ENCODE measurements around the gene PJVK. TPM values are rescaled to one million over a fixed set of nuclear protein-coding genes. Genes with fewer than 3 reads are reported as not detected.
"Not testable (repeated sequence)": the region's sequence is repeated elsewhere in the genome, so short reads cannot be mapped to it uniquely, and the experiment has no call there.

The PJVK gene
- total and polyA plus RNA-seq, 2 of the 4 experiments (the other 2 are of a cell fraction): 0.72 to 2.4 TPM

DNA sequence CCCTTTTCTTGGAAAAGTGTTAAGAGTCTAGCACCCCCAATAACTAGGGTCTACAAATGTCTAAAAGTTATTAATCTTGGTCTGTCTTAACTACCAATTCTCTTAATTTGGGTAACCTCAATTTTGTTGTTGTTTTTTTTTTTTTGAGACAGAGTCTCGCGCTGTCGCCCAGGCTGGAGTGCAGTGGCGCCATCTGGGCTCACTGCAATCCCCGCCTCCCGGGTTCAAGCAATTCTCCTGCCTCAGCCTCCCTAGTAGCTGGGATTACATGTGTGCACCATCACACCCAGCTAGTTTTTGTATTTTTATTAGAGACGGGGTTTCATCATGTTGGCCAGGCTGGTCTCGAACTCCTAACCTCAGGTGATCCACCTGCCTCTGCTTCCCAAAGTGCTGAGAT lies 38.7 kb upstream of the PJVK start:
- H4K5ac ChIP-seq (ENCODE audit: low read depth, low read length); ATAC-seq (ENCODE audit: low read depth); in situ Hi-C loops (cut with MboI; ENCODE audit: low sequenced_read_pairs); H3K27ac ChIP-seq (ENCODE audit: insufficient read depth, low read length); H3K23ac ChIP-seq (ENCODE audit: low read depth, low read length); H3K4ac ChIP-seq (ENCODE audit: low read depth, low read length); H3K4me3 ChIP-seq (ENCODE audit: insufficient read depth, low read depth, low read length); intact Hi-C loops (cut with micrococcal nuclease); H4K20me1 ChIP-seq (ENCODE audit: insufficient read depth, low read length); H3K9me1 ChIP-seq (ENCODE audit: insufficient read depth, low read length); DNase-seq; H3K9ac ChIP-seq (ENCODE audit: low read depth, low read length); H3K4me1 ChIP-seq (ENCODE audit: control insufficient read depth, insufficient read depth, low read length); H3K27me3 ChIP-seq (ENCODE audit: control insufficient read depth, insufficient read depth, low read length); H2BK120ac ChIP-seq (ENCODE audit: low read depth, low read length); POLR2A ChIA-PET (ENCODE audit: unreplicated experiment); H2BK5ac ChIP-seq (ENCODE audit: low read depth, low read length, poor library complexity, severe bottlenecking); H2AFZ ChIP-seq (replicated peaks; ENCODE audit: low read length, poor library complexity); BruUV-seq (replicated peaks); H3K36me3 ChIP-seq (ENCODE audit: control insufficient read depth, insufficient read depth, low read length); H3K18ac ChIP-seq (ENCODE audit: low read depth, low read length); H2BK15ac ChIP-seq (ENCODE audit: low read depth, low read length); dilution Hi-C loops (cut with HindIII; ENCODE audit: low sequenced_read_pairs, unreplicated experiment); H2BK20ac ChIP-seq (ENCODE audit: low read depth, low read length); H2AK9ac ChIP-seq (replicated peaks; ENCODE audit: low read depth, low read length, poor library complexity); H3K4me2 ChIP-seq (ENCODE audit: low read depth, low read length); H3K56ac ChIP-seq (ENCODE audit: extremely low read depth, insufficient read depth, low read length); H4K91ac ChIP-seq (ENCODE audit: insufficient read depth, low read depth, low read length); H3K14ac ChIP-seq (replicated peaks; ENCODE audit: low read depth, low read length); H2AK5ac ChIP-seq (ENCODE audit: low read depth, low read length); H3K9me3 ChIP-seq (ENCODE audit: control insufficient read depth, insufficient read depth, low read length): not testable (repeated sequence)
- CTCF ChIA-PET: interaction anchor here (1.2 to 1.3 kb wide), 2 partner anchors 13 to 96 kb away, joined by 3 to 4 read pairs; no protein-coding TSS in a partner anchor
- WGBS, 2 experiments (ENCODE audit: extremely low coverage in 2 of 2, insufficient read length in 1 of 2): no CpG with 5 or more reads among the region's 8 CpGs
- H3K79me1 ChIP-seq (ENCODE audit: low read depth in 1 of 2, low read length in 2 of 2): peaks cover 0 to 15% of the 10 kb centered on the region in 2 experiments; a peak in 2 of 4 replicates
- H4K8ac ChIP-seq (ENCODE audit: low read depth in 2 of 2, low read length in 2 of 2): peak overlapping the region in 1 of 2 experiments; percentile 97; a peak in 1 of 4 replicates
